SK-N-SH (cell line): ENCODE measurements around the gene STAC3. TPM values are rescaled to one million over a fixed set of nuclear protein-coding genes. Genes with fewer than 3 reads are reported as not detected.
A peak's percentile ranks its signal among the peaks of the same experiment; 100 is the strongest.

Experiments
- CTCF ChIA-PET: fragments of 300-600, 350-600 bp; formaldehyde crosslinking; extraction: SDS; loops from one replicate; lab custom pipeline; 2021; lab: Yijun Ruan, JAX
- POLR2A ChIA-PET: fragments of 350-600 bp; sonication (Branson Sonifier 250); formaldehyde crosslinking; extraction: SDS; loops from one replicate; lab custom pipeline; 2020; ENCODE audit warnings: antibody characterized with exemption, inconsistent platforms; lab: Yijun Ruan, JAX
- DNase-seq: peaks from one replicate; pipeline ENCODE4 v3.0.0; 2012
- H2AFZ ChIP-seq: fragments of 200-600 bp; sonication (generic); 2 replicates; pipeline ENCODE4 v1.8.1; 2016; ENCODE audit warnings: antibody characterized with exemption, mild to moderate bottlenecking, low read depth
- H3F3A ChIP-seq: fragments of 200-600 bp; sonication (generic); replicated peaks from 2 replicates; pipeline ENCODE3; 2016; ENCODE audit warnings: antibody characterized with exemption, mild to moderate bottlenecking; ENCODE audit not compliant: insufficient read depth
- H3K27ac ChIP-seq, 2 experiments: fragments of 200-500 bp in 1 of 2; fragments of 200-600 bp in 1 of 2; sonication (Bioruptor generic) in 1 of 2; sonication (generic), shearing (Covaris generic) in 1 of 2; 2 replicates each; pipeline versions ENCODE4 v1.5.1 to v1.6.1; 2014 to 2016; ENCODE audit warnings: low read depth in 2 of 2, inconsistent platforms in 1 of 2, low read length in 1 of 2, mild to moderate bottlenecking in 1 of 2, mixed read lengths in 1 of 2
- H3K27me3 ChIP-seq: fragments of 200-600 bp; sonication (generic), shearing (Covaris generic); 2 replicates; pipeline ENCODE4 v1.6.1; 2016; ENCODE audit warnings: mixed run types; ENCODE audit not compliant: insufficient read depth
- H3K36me3 ChIP-seq, 2 experiments: fragments of 200-500 bp in 1 of 2; fragments of 200-600 bp in 1 of 2; sonication (Bioruptor generic) in 1 of 2; sonication (generic) in 1 of 2; replicated peaks in 1 of 2; 2 replicates each; pipeline versions ENCODE3 to v1.5.1; 2014 to 2016; ENCODE audit warnings: low read length in 1 of 2, mild to moderate bottlenecking in 1 of 2; ENCODE audit not compliant: insufficient read depth in 2 of 2, control insufficient read depth in 1 of 2
- H3K4me1 ChIP-seq, 2 experiments: fragments of 200-500 bp in 1 of 2; fragments of 200-600 bp in 1 of 2; sonication (Bioruptor generic) in 1 of 2; sonication (generic), shearing (Covaris generic) in 1 of 2; 2 replicates each; pipeline versions ENCODE4 v1.5.1 to v1.6.1; 2014 to 2016; ENCODE audit warnings: low read depth in 1 of 2, low read length in 1 of 2, mixed run types in 1 of 2; ENCODE audit not compliant: insufficient read depth in 2 of 2, control insufficient read depth in 1 of 2
- H3K4me2 ChIP-seq: fragments of 200-600 bp; sonication (generic), shearing (Covaris generic); 2 replicates; pipeline ENCODE4 v1.6.1; 2017; ENCODE audit warnings: mixed run types
- H3K4me3 ChIP-seq, 2 experiments: fragments of 200-500 bp in 1 of 2; fragments of 200-600 bp in 1 of 2; sonication (Bioruptor generic) in 1 of 2; sonication (generic), shearing (Covaris generic) in 1 of 2; 2 replicates each; pipeline versions ENCODE4 v1.5.1 to v1.8.1; 2014 to 2016; ENCODE audit warnings: low read depth in 2 of 2, inconsistent platforms in 1 of 2, low read length in 1 of 2, mild to moderate bottlenecking in 1 of 2, mixed read lengths in 1 of 2, moderate library complexity in 1 of 2
- H3K79me2 ChIP-seq: fragments of 200-600 bp; sonication (generic); 2 replicates; pipeline ENCODE4 v1.8.1; 2017; ENCODE audit warnings: mild to moderate bottlenecking; ENCODE audit not compliant: insufficient read depth
- H3K9ac ChIP-seq: fragments of 200-600 bp; sonication (generic); 2 replicates; pipeline ENCODE4 v1.6.1; 2017; ENCODE audit warnings: mixed run types
- H3K9me2 ChIP-seq: fragments of 200-600 bp; sonication (generic); 2 replicates; pipeline ENCODE4 v1.6.1; 2017; ENCODE audit warnings: mixed run types
- H3K9me3 ChIP-seq: fragments of 200-600 bp; sonication (generic); 2 replicates; pipeline ENCODE4 v1.6.1; 2017; ENCODE audit warnings: mixed run types, mild to moderate bottlenecking, moderate library complexity
- H4K20me1 ChIP-seq: fragments of 200-600 bp; sonication (generic); 2 replicates; pipeline ENCODE4 v1.6.1; 2017; ENCODE audit warnings: mild to moderate bottlenecking, mixed run types; ENCODE audit not compliant: insufficient read depth
- ELF1 ChIP-seq: IDR thresholded peaks from 2 replicates; pipeline ENCODE4 v1.4.0; 2012
- EP300 ChIP-seq, 2 experiments: IDR thresholded peaks; 2 replicates each; pipeline versions ENCODE4 v1.4.0 to v1.6.1; 2012; ENCODE audit warnings: borderline replicate concordance in 1 of 2, low read depth in 1 of 2, low read length in 1 of 2
- EZH2phosphoT487 ChIP-seq: fragments of 200-600 bp; sonication (generic); IDR thresholded peaks from 2 replicates; pipeline ENCODE4 v1.6.1; 2017; ENCODE audit warnings: low read depth, mixed run types, mild to moderate bottlenecking, antibody characterized with exemption, moderate library complexity, borderline replicate concordance
- FOXM1 ChIP-seq: IDR thresholded peaks from 2 replicates; pipeline ENCODE4 v1.4.0; 2012; ENCODE audit warnings: low read depth, mild to moderate bottlenecking
- GABPA ChIP-seq: IDR thresholded peaks from 2 replicates; pipeline ENCODE4 v1.4.0; 2012; ENCODE audit warnings: low read depth, mild to moderate bottlenecking
- JUND ChIP-seq: IDR thresholded peaks from 2 replicates; pipeline ENCODE4 v1.4.0; 2012
- NFIC ChIP-seq: IDR thresholded peaks from 2 replicates; pipeline ENCODE4 v1.4.0; 2012; ENCODE audit warnings: borderline replicate concordance
- RAD21 ChIP-seq: IDR thresholded peaks from 2 replicates; pipeline ENCODE4 v1.6.1; 2012; ENCODE audit warnings: mild to moderate bottlenecking, low read length
- RCOR1 ChIP-seq: fragments of 150-350 bp; IDR thresholded peaks from 2 replicates; pipeline ENCODE4 v1.6.1; 2017; ENCODE audit warnings: antibody characterized with exemption, low read length
- RFX5 ChIP-seq: IDR thresholded peaks from 2 replicates; pipeline ENCODE4 v1.6.1; 2012; ENCODE audit warnings: mild to moderate bottlenecking, improper control_type of control experiment, low read length
- SMC3 ChIP-seq: IDR thresholded peaks from 2 replicates; pipeline ENCODE4 v1.6.1; 2012; ENCODE audit warnings: low read depth, low read length, improper control_type of control experiment
- TEAD4 ChIP-seq: IDR thresholded peaks from 2 replicates; pipeline ENCODE4 v1.4.0; 2012; ENCODE audit warnings: mild to moderate bottlenecking, borderline replicate concordance; ENCODE audit not compliant: insufficient read depth
- YY1 ChIP-seq: IDR thresholded peaks from 2 replicates; pipeline ENCODE4 v1.4.0; 2012; ENCODE audit warnings: low read depth, mild to moderate bottlenecking
- WGBS: methylation state at CpG from one replicate; pipeline ENCODE4 v1.1.6; 2017; ENCODE audit warnings: low lambda C conversion rate; 5-methylcytosine and 5-hydroxymethylcytosine counted together
- polyA plus RNA-seq, 3 experiments: library from polyadenylated mRNA; depleted of rRNA; stranded (reverse); fragments of >200 nt; gene quantifications; 2 replicates each; pipeline ENCODE4 v1.2.3, GENCODE V29; 2012
- TF ChIP-seq, protein P1 (sequence below): IDR thresholded peaks from 2 replicates; pipeline ENCODE4; 2012
- TF ChIP-seq, protein P2 (sequence below): IDR thresholded peaks from 2 replicates; pipeline ENCODE4 v1.4.0; 2012; ENCODE audit warnings: low read depth, borderline replicate concordance
- TF ChIP-seq, protein P3 (sequence below): IDR thresholded peaks from 2 replicates; pipeline ENCODE4 v1.4.0; 2012; ENCODE audit warnings: low read depth
- TF ChIP-seq, protein P4 (sequence below): IDR thresholded peaks from 2 replicates; pipeline ENCODE4 v1.4.0; 2012; ENCODE audit warnings: low read depth, borderline replicate concordance
- TF ChIP-seq, protein P5 (sequence below): fragments of 150-350 bp; IDR thresholded peaks from 2 replicates; pipeline ENCODE4 v1.6.1; 2017; ENCODE audit warnings: antibody characterized with exemption, low read length, low read depth, borderline replicate concordance

STAC3 gene
- polyA plus RNA-seq, 1 of the 3 experiments (the other 2 are of a cell fraction): 0.76 TPM

DNA sequence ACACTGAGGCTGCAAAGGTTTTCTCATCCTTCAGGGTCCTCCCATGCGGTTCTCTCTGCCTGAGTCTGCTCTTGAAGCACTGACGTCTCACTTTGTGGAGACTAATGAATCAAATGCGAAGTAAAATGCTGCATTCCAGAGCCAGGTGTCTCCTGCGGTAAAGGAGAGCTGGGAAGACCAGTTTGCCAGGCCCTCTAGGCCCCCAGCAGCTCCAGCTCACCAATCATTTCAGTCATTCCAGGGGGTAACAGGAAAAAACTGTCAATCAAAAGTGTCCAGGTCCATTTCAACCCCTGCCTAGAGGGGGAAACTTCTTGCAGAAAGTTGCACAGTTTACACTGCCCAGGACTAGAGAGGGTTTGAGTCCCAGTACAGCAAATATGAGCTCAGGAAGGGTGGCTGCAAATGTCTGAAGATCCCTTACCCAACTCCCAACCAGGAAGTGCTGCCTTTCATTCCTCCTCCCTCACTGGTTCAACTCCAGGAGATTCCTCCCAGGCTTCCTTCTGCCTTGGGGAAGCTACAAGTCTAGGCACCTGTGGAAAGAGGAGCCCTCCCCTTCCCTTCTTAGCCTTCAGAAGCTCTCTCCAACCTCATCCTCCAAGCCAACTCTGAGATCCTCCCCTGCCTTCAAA is 37.1 kb downstream of the STAC3 start:
- peaks cover 13% of the 10 kb centered on the region for H3F3A ChIP-seq
- peaks cover 20% of the 10 kb centered on the region for H3K27me3 ChIP-seq
- no peak overlapping the region for H3K27ac ChIP-seq
- H2AFZ ChIP-seq: no peak overlapping the region
- H3K9me3 ChIP-seq: no peaks in the 10 kb centered on the region
- ChIA-PET CTCF (interaction anchor here (0.6 to 15.9 kb wide), 48 partner anchors 12 to 551 kb away, joined by 3 to 937 read pairs (median 5); partner anchors contain the start of genes GLI1, INHBE, LRP1 and SHMT2), POLR2A (interaction anchor here (0.6 to 1.0 kb wide), 2 partner anchors 16 to 25 kb away, joined by 3 read pairs; partner anchors contain the start of gene SHMT2)
- no peak overlapping the region for H3K4me2 ChIP-seq
- H3K4me3 ChIP-seq: no peak overlapping the region
- no peak for DNase-seq
- 78% methylated on average over 4 of the region's 4 CpGs for WGBS
- peaks cover 0 to 17% of the 10 kb centered on the region in 2 experiments for H3K36me3 ChIP-seq
- H3K9ac ChIP-seq: no peak overlapping the region
- H3K79me2 ChIP-seq: no peaks in the 10 kb centered on the region
- H3K4me1 ChIP-seq: peaks cover 0 to 27% of the 10 kb centered on the region in 2 experiments; a peak in 1 of 4 replicates
- H3K9me2 ChIP-seq: no peaks in the 10 kb centered on the region
- TF ChIP-seq ELF1: 0 out of 2 replicates have a peak, but pooled peaks have one; percentile 11
- no peak for TF ChIP-seq SMC3
- H4K20me1 ChIP-seq: 0 out of 2 replicates have a peak, but pooled peaks cover 6% of the 10 kb centered on the region

DNA sequence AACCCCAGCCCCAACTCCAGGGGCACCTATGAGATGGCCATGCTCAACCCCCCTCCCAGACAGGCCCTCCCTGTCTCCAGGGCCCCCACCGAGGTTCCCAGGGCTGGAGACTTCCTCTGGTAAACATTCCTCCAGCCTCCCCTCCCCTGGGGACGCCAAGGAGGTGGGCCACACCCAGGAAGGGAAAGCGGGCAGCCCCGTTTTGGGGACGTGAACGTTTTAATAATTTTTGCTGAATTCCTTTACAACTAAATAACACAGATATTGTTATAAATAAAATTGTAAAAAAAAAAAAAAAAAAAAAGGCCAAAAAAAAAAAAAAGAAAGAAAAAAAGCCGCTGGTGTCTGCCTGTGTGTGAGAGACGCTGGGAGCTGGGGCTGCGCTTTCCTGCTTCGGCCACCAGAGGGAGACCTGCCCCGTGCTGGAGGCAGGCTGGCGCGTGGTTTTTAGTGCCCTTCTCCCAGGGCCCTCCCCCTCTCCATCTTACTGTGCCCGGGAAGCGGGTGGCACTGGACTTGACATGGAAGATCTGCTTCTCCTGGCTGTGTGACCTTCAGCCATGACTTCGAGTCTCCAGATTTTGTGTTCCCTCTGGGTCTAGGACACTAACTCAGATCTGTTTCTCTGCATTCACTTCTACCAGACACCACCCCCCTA is 37.8 kb downstream of the STAC3 start:
- Histone ChIP-seq H3K36me3 (peaks cover 0 to 22% of the 10 kb centered on the region in 2 experiments), H4K20me1 (0 out of 2 replicates have a peak, but pooled peaks cover 6% of the 10 kb centered on the region)
- POLR2A ChIA-PET: interaction anchor here (0.6 kb wide), 2 partner anchors 16 to 28 kb away, joined by 3 to 4 read pairs; partner anchors contain the start of gene SHMT2
- no peak for TF ChIP-seq YY1
- TF ChIP-seq ELF1: no peak
- TF ChIP-seq, protein P1, sequence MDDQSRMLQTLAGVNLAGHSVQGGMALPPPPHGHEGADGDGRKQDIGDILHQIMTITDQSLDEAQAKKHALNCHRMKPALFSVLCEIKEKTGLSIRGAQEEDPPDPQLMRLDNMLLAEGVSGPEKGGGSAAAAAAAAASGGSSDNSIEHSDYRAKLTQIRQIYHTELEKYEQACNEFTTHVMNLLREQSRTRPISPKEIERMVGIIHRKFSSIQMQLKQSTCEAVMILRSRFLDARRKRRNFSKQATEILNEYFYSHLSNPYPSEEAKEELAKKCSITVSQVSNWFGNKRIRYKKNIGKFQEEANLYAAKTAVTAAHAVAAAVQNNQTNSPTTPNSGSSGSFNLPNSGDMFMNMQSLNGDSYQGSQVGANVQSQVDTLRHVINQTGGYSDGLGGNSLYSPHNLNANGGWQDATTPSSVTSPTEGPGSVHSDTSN: no peak
- TF ChIP-seq EP300 (IDR thresholded peaks at IDR 0.05; ENCODE audit: borderline replicate concordance in 1 of 2, low read depth in 1 of 2, low read length in 1 of 2): no peak
- no peak for TF ChIP-seq EZH2phosphoT487
- TF ChIP-seq RCOR1: no peak
- no peak for TF ChIP-seq NFIC
- TF ChIP-seq RFX5: no peak
- TF ChIP-seq GABPA: no peak
- TF ChIP-seq, protein P2, sequence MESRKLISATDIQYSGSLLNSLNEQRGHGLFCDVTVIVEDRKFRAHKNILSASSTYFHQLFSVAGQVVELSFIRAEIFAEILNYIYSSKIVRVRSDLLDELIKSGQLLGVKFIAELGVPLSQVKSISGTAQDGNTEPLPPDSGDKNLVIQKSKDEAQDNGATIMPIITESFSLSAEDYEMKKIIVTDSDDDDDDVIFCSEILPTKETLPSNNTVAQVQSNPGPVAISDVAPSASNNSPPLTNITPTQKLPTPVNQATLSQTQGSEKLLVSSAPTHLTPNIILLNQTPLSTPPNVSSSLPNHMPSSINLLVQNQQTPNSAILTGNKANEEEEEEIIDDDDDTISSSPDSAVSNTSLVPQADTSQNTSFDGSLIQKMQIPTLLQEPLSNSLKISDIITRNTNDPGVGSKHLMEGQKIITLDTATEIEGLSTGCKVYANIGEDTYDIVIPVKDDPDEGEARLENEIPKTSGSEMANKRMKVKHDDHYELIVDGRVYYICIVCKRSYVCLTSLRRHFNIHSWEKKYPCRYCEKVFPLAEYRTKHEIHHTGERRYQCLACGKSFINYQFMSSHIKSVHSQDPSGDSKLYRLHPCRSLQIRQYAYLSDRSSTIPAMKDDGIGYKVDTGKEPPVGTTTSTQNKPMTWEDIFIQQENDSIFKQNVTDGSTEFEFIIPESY: no peak
- TF ChIP-seq FOXM1: no peak
- TF ChIP-seq, protein P3, sequence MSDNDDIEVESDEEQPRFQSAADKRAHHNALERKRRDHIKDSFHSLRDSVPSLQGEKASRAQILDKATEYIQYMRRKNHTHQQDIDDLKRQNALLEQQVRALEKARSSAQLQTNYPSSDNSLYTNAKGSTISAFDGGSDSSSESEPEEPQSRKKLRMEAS: peak; percentile 94
- TF ChIP-seq, protein P4, sequence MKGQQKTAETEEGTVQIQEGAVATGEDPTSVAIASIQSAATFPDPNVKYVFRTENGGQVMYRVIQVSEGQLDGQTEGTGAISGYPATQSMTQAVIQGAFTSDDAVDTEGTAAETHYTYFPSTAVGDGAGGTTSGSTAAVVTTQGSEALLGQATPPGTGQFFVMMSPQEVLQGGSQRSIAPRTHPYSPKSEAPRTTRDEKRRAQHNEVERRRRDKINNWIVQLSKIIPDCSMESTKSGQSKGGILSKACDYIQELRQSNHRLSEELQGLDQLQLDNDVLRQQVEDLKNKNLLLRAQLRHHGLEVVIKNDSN: no peak
- peak; percentile 81 for TF ChIP-seq RAD21
- TF ChIP-seq, protein P5, sequence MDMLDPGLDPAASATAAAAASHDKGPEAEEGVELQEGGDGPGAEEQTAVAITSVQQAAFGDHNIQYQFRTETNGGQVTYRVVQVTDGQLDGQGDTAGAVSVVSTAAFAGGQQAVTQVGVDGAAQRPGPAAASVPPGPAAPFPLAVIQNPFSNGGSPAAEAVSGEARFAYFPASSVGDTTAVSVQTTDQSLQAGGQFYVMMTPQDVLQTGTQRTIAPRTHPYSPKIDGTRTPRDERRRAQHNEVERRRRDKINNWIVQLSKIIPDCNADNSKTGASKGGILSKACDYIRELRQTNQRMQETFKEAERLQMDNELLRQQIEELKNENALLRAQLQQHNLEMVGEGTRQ: no peak
- no peak for TF ChIP-seq JUND
- TF ChIP-seq TEAD4: no peak

More for the DNA sequence above, 37.8 kb downstream of the STAC3 start:
- peaks cover 13% of the 10 kb centered on the region for H3F3A ChIP-seq
- no peak overlapping the region for H3K4me2 ChIP-seq
- H3K27me3 ChIP-seq: peaks cover 14% of the 10 kb centered on the region
- H2AFZ ChIP-seq: no peak overlapping the region
- no peaks in the 10 kb centered on the region for H3K79me2 ChIP-seq
- no peak overlapping the region for H3K27ac ChIP-seq
- no peak overlapping the region for H3K9ac ChIP-seq
- H3K4me3 ChIP-seq: no peak overlapping the region; a peak in 1 of 4 replicates
- WGBS: 16% methylated on average over 14 of the region's 16 CpGs
- no peaks in the 10 kb centered on the region for H3K9me3 ChIP-seq
- H3K4me1 ChIP-seq: peaks cover 0 to 27% of the 10 kb centered on the region in 2 experiments; a peak in 1 of 4 replicates
- CTCF ChIA-PET: interaction anchor here (0.5 to 15.9 kb wide), 40 partner anchors 11 to 652 kb away, joined by 3 to 937 read pairs (median 5); partner anchors contain the start of genes GLI1, INHBE, LRP1 and SHMT2
- DNase-seq: peak; percentile 96
- H3K9me2 ChIP-seq: no peaks in the 10 kb centered on the region
